ENCODE results near the gene KPNA3. TPM values are rescaled to one million over a fixed set of nuclear protein-coding genes. Genes with fewer than 3 reads are reported as not detected.

Gene KPNA3
- polyA plus RNA-seq, 1 experiment = 50.7 TPM

DNA sequence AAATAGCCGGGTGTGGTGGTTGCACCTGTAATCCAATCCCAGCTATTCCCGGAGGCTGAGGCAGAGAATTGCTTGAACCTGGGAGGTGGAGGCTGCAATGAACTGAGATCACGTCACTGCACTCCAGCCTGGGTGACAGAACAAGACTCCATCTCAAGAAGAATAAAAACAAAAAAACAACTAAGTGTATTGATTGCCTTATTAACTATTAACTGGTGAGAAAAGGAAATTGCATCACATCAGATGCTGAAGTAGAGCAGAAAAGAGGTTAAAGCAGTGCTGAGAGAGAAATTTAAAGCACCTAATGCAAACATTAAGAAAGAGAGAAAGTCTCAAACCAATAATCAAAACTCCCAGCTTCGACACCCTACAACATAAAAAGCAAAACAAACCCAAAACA, 38.3 kb downstream of the KPNA3 start:
- Histone ChIP-seq H3K27ac (ENCODE audit: low read depth, low read length) (no peak overlapping the region), H3K4me3 (ENCODE audit: low read depth, low read length) (no peak overlapping the region), H3K9me3 (ENCODE audit: control insufficient read depth, insufficient read depth, low read length) (no peaks in the 10 kb centered on the region), H3K27me3 (ENCODE audit: control insufficient read depth, insufficient read depth, low read length) (no peaks in the 10 kb centered on the region)
- POLR2A ChIA-PET = no interaction called here
- CTCF ChIA-PET = no interaction called here
- TF ChIP-seq, protein P1, sequence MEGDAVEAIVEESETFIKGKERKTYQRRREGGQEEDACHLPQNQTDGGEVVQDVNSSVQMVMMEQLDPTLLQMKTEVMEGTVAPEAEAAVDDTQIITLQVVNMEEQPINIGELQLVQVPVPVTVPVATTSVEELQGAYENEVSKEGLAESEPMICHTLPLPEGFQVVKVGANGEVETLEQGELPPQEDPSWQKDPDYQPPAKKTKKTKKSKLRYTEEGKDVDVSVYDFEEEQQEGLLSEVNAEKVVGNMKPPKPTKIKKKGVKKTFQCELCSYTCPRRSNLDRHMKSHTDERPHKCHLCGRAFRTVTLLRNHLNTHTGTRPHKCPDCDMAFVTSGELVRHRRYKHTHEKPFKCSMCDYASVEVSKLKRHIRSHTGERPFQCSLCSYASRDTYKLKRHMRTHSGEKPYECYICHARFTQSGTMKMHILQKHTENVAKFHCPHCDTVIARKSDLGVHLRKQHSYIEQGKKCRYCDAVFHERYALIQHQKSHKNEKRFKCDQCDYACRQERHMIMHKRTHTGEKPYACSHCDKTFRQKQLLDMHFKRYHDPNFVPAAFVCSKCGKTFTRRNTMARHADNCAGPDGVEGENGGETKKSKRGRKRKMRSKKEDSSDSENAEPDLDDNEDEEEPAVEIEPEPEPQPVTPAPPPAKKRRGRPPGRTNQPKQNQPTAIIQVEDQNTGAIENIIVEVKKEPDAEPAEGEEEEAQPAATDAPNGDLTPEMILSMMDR (IDR thresholded peaks at IDR 0.05; ENCODE audit: low read depth, low read length) = no peak
- DNase-seq (ENCODE audit: low read depth, low spot score) = no peak

DNA sequence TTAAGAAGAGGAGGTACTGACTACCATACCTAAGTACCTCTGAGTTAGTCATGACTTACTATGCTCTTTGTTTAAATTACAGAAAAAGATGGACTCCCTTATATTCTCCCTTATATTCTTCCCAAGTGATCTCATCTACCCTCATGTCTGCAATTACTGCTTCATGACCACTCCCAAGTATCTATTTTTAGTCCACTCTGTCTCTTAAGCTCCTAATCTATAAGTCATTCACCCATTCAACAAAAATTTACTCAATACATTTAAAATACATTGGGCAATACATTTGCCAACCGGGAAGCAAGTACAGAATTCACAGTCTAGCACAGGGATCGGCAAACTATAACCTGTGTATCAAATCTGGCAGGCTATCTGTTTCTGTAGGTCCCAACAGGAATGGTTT, 42.6 kb downstream of the KPNA3 start:
- no peaks in the 10 kb centered on the region for H3K9me3 ChIP-seq (ENCODE audit: control insufficient read depth, insufficient read depth, low read length)
- no peak overlapping the region for H3K27ac ChIP-seq (ENCODE audit: low read depth, low read length)
- no peak for DNase-seq (ENCODE audit: low read depth, low spot score)
- POLR2A ChIA-PET = no interaction called here
- CTCF ChIA-PET = interaction anchor here (1.0 kb wide), 1 partner anchor 186 kb away, joined by 3 read pairs; the partner anchor contains the start of gene SPRYD7
- H3K27me3 ChIP-seq (ENCODE audit: control insufficient read depth, insufficient read depth, low read length) = no peaks in the 10 kb centered on the region
- TF ChIP-seq, protein P1 (IDR thresholded peaks at IDR 0.05; ENCODE audit: low read depth, low read length) = no peak
- no peak overlapping the region for H3K4me3 ChIP-seq (ENCODE audit: low read depth, low read length)

DNA sequence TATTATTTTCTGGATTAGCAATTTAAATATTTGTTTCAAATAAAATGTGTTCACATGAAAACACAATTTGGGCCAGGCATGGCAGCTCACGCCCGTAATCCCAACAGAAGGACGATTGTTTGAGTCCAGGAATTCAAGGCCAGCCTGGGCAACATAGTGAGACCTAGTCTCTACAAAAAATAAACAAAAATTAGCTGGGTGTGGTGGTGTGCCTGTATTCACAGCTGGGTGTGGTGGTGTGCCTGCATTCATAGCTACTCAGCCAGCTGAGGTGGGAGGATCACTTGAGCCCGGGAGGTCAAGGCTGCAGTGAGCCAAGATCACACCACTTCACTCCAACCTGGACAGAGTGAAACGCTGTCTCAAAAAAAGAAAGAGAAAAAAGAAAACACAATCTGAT, 46.4 kb downstream of the KPNA3 start:
- Histone ChIP-seq H3K27me3 (ENCODE audit: control insufficient read depth, insufficient read depth, low read length) (no peaks in the 10 kb centered on the region), H3K27ac (ENCODE audit: low read depth, low read length) (no peak overlapping the region), H3K9me3 (ENCODE audit: control insufficient read depth, insufficient read depth, low read length) (no peaks in the 10 kb centered on the region), H3K4me3 (ENCODE audit: low read depth, low read length) (no peak overlapping the region)
- ChIA-PET POLR2A (no interaction called here), CTCF (interaction anchor here (0.6 kb wide), 1 partner anchor 846 kb away, joined by 3 read pairs; no protein-coding TSS in a partner anchor)
- no peak for DNase-seq (ENCODE audit: low read depth, low spot score)
- TF ChIP-seq, protein P1 (IDR thresholded peaks at IDR 0.05; ENCODE audit: low read depth, low read length) = no peak

DNA sequence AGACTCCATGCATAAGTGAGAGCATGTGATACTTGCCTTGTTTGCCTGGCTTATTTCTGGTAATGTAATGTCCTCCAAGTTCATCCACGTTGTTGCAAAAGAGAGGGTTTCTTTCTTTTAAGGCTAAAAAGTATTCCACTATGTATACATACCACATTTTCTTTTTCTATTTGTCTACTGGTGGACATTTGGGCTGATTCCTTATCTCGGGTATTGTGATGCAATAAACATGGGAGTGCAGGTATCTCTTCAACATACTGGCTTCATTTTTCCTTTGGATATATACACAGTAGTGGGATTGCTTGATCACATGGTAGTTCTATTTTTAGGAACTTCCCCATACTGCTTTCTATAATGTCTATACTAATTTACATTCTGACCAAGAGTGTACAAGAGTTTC, 51.6 kb downstream of the KPNA3 start:
- no peak for DNase-seq (ENCODE audit: low read depth, low spot score)
- ChIA-PET POLR2A (no interaction called here), CTCF (no interaction called here)
- H3K4me3 ChIP-seq (ENCODE audit: low read depth, low read length) = no peak overlapping the region
- no peaks in the 10 kb centered on the region for H3K9me3 ChIP-seq (ENCODE audit: control insufficient read depth, insufficient read depth, low read length)
- TF ChIP-seq, protein P1 (IDR thresholded peaks at IDR 0.05; ENCODE audit: low read depth, low read length) = no peak
- no peak overlapping the region for H3K27ac ChIP-seq (ENCODE audit: low read depth, low read length)
- no peaks in the 10 kb centered on the region for H3K27me3 ChIP-seq (ENCODE audit: control insufficient read depth, insufficient read depth, low read length)

DNA sequence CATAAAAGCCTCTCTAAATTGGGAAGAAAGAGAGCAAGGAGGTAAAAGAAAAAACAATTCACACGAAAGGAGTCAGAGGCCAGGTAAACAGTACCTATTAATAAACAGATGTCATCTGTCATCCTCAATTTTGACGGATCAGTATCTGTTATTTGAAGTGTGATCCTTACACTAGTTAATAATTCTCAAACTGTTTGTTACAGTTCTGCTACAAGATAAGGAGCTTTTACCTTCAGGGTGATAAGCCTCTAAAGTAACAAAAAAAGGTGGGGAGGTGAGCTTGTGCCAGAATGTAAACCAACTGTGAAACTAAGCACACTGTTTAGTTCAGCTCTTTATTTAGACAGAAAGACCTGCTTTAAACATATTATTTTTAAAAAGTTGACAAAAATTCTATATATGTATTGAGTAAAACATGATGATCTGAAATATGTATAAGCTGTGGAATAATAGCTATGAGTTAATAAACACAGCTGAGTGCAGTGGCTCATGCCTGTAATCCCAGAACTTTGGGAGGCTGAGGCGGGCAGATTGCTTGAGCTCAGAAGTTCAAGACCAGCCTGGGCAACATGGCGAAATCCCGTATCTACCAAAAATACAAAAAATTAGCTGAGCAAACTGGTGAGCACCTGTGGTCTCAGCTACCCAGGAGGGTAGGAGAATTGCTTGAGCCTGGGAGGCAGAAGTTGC, 52.8 kb downstream of the KPNA3 start:
- DNase-seq (ENCODE audit: low read depth, low spot score) = no peak
- no peaks in the 10 kb centered on the region for H3K27me3 ChIP-seq (ENCODE audit: control insufficient read depth, insufficient read depth, low read length)
- H3K27ac ChIP-seq (ENCODE audit: low read depth, low read length) = no peak overlapping the region
- H3K4me3 ChIP-seq (ENCODE audit: low read depth, low read length) = no peak overlapping the region
- TF ChIP-seq, protein P1 (IDR thresholded peaks at IDR 0.05; ENCODE audit: low read depth, low read length) = no peak
- ChIA-PET POLR2A (no interaction called here), CTCF (no interaction called here)
- H3K9me3 ChIP-seq (ENCODE audit: control insufficient read depth, insufficient read depth, low read length) = no peaks in the 10 kb centered on the region
